ENCODE data around the gene CSRP3.

Gene CSRP3

GRCh38 chr11:19201737-19202605 is at the start of gene CSRP3:
TSS of gene CSRP3 (minus strand) at chr11:19201983. CDS start at chr11:19192448, 9,535 bp downstream.
- no peak for DNase-seq

- no peak for DNase-seq
Measured at GRCh38 chr11:19251577-19251976, 49.8 kb upstream of the CSRP3 start.

- no peak for DNase-seq
Measured at GRCh38 chr11:19246816-19247215, 45.0 kb upstream of the CSRP3 start.

- DNase-seq, result no peak
Measured at GRCh38 chr11:19245351-19245750, 43.6 kb upstream of the CSRP3 start.

- no peak for DNase-seq
Measured at GRCh38 chr11:19244621-19245020, 42.8 kb upstream of the CSRP3 start.

GRCh38 chr11:19244084-19244483 is 42.3 kb upstream of the CSRP3 start:
- no peak for DNase-seq

- no peak for DNase-seq
Measured at GRCh38 chr11:19243613-19244012, 41.8 kb upstream of the CSRP3 start.

- DNase-seq, result no peak
Measured at GRCh38 chr11:19243143-19243542, 41.4 kb upstream of the CSRP3 start.

- DNase-seq, result no peak
Measured at GRCh38 chr11:19242179-19242932, 40.6 kb upstream of the CSRP3 start.

- no peak for DNase-seq
Measured at GRCh38 chr11:19241260-19242178, 39.7 kb upstream of the CSRP3 start.

- peak; percentile 93 for DNase-seq
Measured at GRCh38 chr11:19240420-19241259, 38.9 kb upstream of the CSRP3 start, which contains the start of gene E2F8. TSS of gene E2F8 (minus strand) at chr11:19240945. CDS start at chr11:19240121, 824 bp downstream.

GRCh38 chr11:19239039-19239438 is 37.3 kb upstream of the CSRP3 start:
- no peak for DNase-seq

- DNase-seq, result peak; percentile 84
Measured at GRCh38 chr11:19237813-19238212, 36.0 kb upstream of the CSRP3 start.

GRCh38 chr11:19237381-19237780 is 35.6 kb upstream of the CSRP3 start:
- no peak for DNase-seq

- DNase-seq, result no peak
Measured at GRCh38 chr11:19234231-19234817, 32.5 kb upstream of the CSRP3 start.

GRCh38 chr11:19232910-19233503 is 31.2 kb upstream of the CSRP3 start:
- no peak for DNase-seq

GRCh38 chr11:19229671-19230070 is 27.9 kb upstream of the CSRP3 start:
- DNase-seq, result no peak

GRCh38 chr11:19228968-19229367 is 27.2 kb upstream of the CSRP3 start:
- DNase-seq, result no peak

- DNase-seq, result no peak
Measured at GRCh38 chr11:19226378-19227195, 24.8 kb upstream of the CSRP3 start.

- DNase-seq, result no peak
Measured at GRCh38 chr11:19225581-19225980, 23.8 kb upstream of the CSRP3 start.
